ENCODE data around the gene MAML3.

DNA sequence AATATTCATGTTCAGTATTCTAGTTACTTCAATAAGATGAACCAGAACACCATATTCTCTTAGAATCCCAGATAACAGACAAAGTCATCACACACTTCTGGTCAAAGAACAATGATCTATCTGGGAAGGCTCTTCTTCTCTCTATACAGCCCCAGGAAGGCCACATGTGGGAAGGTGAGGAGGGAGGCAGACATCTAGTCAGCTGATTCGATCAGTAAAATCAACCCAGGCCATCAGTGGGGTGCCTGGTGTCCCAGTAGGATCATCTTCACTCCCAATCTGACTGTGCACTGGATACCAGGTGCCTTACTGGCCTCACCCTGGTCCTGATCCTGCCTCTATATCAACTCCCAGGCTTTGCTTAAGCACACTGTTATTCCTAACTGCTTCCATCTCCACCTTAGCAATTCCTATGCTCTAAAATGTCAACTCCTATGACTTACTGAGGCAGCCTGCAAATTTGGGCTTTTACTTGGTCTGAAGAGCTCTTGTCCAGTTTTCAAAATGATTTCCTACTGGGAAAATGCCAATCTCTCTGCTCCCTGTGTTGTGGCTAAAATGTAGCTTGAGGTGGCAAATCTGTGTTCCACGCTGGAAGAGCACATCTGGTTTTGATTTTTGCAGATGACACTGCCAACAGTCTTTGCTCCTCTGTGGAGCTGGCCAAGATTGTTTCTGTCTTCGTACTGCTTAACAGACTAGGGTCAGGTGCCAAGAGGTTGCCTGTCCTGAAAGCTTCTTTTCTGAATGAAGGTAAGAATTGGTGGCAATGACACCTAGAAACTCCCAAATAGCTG lies 359.6 kb downstream of the MAML3 start:
- TF ChIP-seq TAF1 (IDR thresholded peaks at IDR 0.05; ENCODE audit: low read depth, low read length) (no peak), POLR2A (IDR thresholded peaks at IDR 0.05; ENCODE audit: low read depth, low read length) (no peak), POLR2AphosphoS5 (IDR thresholded peaks at IDR 0.05; ENCODE audit: low read depth, low read length) (no peak), SPI1 (IDR thresholded peaks at IDR 0.05; ENCODE audit: low read depth, low read length) (no peak), POU2F2 (IDR thresholded peaks at IDR 0.05; ENCODE audit: low read depth, low read length) (no peak), PAX5 (IDR thresholded peaks at IDR 0.05; ENCODE audit: insufficient read depth, low read length, severe bottlenecking) (no peak)

Measured in GM12891 (cell line).